GM18502 (cell line): ENCODE results near the gene HDAC4.
"Not testable (repeated sequence)": the region's sequence is repeated elsewhere in the genome, so short reads cannot be mapped to it uniquely, and the experiment has no call there.

Experiments
- ATAC-seq: cut with Tn5 transposase; IDR thresholded peaks from one replicate; pipeline ENCODE4 v1.9.1; 2021; ENCODE audit warnings: mild to moderate bottlenecking; ENCODE audit not compliant: unreplicated experiment, poor library complexity

The HDAC4 gene

GRCh38 chr2:239053801-239054503, 346.9 kb downstream of the HDAC4 start:
- ATAC-seq: no peak

DNA sequence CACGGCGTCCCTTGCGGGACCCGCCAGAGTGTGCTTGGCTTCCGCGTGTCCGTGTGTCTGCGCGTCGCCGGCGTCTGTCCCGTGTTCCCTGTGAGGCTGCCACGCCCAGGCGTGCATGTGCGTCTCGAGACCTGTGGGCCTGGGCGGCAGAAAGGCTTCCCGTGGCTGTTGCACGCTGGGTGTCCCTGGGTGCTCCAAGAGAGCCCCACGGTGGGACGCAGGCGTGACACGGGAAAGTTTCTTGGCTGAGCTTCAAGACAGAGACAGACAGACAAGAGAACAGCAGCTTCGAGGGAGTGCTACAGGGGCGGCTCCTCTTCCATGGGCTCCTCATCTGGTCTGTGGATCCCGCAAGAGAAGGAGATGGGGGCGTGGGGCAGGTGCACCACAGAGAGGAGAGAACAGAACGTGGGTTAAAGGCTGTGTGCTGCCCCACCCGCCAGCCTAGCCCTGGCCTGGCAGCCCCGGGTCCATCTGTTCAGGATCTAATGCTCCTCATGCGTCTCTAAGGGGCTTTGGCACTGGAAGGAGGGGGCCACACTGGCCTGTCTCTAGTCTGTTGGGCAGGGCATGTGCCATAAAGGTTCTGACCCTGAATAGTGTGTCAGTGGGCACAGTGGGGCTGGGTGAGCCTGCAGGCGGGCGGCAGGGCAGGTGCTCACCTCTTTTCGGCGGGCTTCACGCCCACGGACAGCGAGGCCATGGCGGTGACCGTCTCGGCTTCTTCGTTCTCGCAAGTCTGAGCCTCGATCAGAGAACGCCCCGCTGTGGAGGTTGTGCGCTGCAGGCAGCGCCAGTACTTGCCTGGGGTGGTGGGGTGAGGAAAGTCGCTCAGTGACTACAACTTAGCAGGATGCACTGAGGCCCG, 347.8 kb downstream of the HDAC4 start:
- no peak for ATAC-seq

- ATAC-seq: no peak
Measured at GRCh38 chr2:239051891-239052445, 348.9 kb downstream of the HDAC4 start.

GRCh38 chr2:239050252-239050649, 350.6 kb downstream of the HDAC4 start:
- no peak for ATAC-seq

DNA sequence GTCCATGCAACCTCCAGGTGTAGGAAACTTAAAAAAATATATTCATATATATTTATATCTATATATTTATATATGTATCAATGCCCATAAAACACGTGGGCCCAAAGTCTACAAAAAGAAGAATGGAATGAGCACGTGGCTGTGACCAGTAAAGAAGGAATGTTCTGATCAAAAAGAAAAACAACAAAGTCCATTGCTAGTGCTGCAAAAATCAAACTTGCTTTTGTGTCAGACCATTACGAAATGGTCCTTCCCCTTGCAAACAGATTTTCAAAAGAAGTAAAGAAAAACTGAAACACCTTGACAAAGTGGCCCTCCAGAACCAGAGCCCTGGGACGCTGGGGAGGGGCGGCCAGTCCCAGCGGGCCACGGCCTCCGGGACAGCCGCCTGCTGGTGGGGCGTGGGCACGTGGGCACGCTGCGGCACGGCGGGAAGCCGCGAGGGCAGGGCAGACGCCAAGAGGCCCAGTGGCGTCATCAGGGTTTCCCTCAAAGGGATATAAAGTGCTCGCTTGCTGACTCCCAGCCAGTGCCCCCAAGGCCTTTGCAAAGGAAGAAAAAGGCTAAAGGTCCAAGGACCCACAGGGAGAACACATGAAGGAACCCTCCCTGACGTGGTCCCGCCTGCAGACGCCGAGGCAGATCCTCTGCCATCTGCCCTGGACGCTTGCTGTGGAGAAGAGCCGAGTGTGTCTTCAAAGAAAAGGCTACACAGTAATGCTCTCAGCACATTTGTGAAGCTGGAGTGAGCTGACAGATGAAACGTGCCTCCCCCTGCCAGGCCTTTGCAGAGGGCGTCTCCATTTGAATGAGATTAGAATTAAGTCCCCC, 351.2 kb downstream of the HDAC4 start:
- ATAC-seq: no peak

DNA sequence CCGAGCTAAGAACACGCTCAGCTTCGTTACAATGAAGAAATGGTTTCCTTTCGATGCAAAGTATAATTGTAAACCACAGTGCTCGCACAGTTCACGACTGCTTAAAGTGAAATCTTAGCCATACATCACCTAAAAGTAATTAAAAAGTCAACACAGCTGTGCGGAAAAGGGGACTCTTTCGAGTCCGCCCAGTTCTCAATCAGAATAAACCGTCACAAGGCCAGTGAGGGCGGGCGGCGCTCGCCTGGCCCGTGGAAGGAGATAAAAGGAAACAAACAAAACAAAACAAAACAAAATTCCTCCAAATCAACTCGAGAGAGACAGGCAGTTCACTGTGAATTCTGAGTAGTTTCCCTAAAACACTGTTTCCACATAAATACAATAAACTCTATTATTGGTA, 352.1 kb downstream of the HDAC4 start:
- no peak for ATAC-seq

DNA sequence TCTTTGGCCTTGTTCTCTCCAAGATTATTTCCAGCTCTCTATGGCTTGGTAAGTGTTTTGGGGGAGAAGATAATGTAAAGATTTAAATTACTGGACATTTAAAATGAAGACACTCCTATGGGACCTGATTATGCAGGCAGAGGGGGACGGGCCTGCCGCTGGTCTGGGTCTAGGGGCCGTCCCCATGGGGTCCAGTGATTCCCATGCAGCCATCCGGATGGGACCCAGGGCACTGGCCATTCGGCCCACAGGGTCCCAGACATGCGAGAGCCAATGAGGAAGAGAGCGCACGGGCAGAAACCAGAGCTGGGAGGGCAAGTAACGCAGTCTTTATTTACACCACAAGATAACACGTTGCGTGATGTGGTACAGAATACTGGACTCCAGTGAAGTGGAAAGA, 353.0 kb downstream of the HDAC4 start:
- no peak for ATAC-seq

- ATAC-seq: no peak
Measured at GRCh38 chr2:239047420-239047819, 353.4 kb downstream of the HDAC4 start.

- ATAC-seq: no peak
Measured at GRCh38 chr2:239046822-239047221, 354.0 kb downstream of the HDAC4 start.

DNA sequence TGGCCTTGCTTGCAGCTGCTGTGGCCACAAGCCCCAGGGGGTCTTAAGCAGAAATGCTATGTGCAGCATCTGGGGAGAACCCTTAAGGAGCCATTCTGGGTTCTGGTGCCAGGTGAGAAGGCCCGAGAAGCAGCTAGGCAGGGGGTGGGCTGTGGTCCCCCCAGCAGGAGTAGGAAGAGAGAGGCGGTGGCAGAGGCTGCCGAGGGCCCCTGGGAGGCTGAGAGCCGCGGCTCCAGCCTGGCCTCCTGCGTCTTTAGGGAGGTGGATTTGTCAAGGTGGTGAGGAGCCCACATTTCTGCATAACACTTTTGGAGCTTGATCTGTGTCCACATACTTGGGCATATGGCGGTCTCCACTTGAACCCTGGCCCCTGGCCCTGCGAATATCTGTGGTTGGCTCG, 356.5 kb downstream of the HDAC4 start:
- ATAC-seq: no peak

- ATAC-seq: no peak
Measured at GRCh38 chr2:239043326-239043725, 357.5 kb downstream of the HDAC4 start.

GRCh38 chr2:239042551-239043320, 358.1 kb downstream of the HDAC4 start:
- ATAC-seq: no peak

DNA sequence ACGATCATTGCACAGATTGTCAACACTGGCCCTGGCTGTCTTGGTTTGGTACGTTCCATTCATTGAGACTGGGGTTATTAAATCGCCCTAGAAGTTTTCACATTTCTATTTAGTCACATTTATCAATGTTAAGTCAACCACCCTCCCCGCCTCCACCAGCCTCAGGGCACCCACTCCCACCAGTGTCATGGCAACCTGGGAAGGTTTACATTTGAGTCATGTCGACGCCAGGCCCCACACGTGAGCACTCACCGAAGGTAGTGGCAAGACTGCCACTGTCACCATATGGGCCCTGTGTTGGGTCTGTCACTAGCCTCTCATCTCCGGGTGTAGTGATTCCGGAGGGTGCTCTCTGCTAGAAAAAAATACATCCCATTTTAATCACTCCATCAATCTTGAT, 358.8 kb downstream of the HDAC4 start:
- ATAC-seq: no peak

GRCh38 chr2:239041062-239041461, 359.8 kb downstream of the HDAC4 start:
- no peak for ATAC-seq

GRCh38 chr2:239040152-239040761, 360.6 kb downstream of the HDAC4 start:
- ATAC-seq: no peak

GRCh38 chr2:239039479-239039861, 361.4 kb downstream of the HDAC4 start:
- no peak for ATAC-seq

- ATAC-seq: no peak
Measured at GRCh38 chr2:239038773-239039478, 361.9 kb downstream of the HDAC4 start.

GRCh38 chr2:239038284-239038683, 362.5 kb downstream of the HDAC4 start:
- ATAC-seq: not testable (repeated sequence)

GRCh38 chr2:239037559-239037910, 363.3 kb downstream of the HDAC4 start:
- no peak for ATAC-seq
